Stimulated activated CD4-positive, alpha-beta T cell treated with anti-CD3 and anti-CD28 coated beads, Interleukin-4, amount 100 ng/mL, for 48 hours (primary cell): ENCODE measurements around the gene ZP1.
"Not testable (repeated sequence)": the region's sequence is repeated elsewhere in the genome, so short reads cannot be mapped to it uniquely, and the experiment has no call there.

Source experiments
- DNase-seq, 2 donors: peaks; one replicate each; pipeline ENCODE4 v3.0.0-alpha.2; 2020; ENCODE audit warnings: low read depth in 2 of 2

ZP1 gene

GRCh38 chr11:60866911-60867870 is at the start of gene ZP1:
ZP1 (plus strand) TSS chr11:60867542; CDS start chr11:60867562, 20 bp downstream.
- no peak for DNase-seq

- no peak for DNase-seq
Observed at GRCh38 chr11:60818057-60818456, 49.3 kb upstream of the ZP1 start.

- no peak for DNase-seq
Observed at GRCh38 chr11:60821827-60822599, 45.3 kb upstream of the ZP1 start.

- not testable (repeated sequence) for DNase-seq
Observed at GRCh38 chr11:60823745-60824306, 43.5 kb upstream of the ZP1 start.

GRCh38 chr11:60825118-60825517 is 42.2 kb upstream of the ZP1 start:
- no peak for DNase-seq

GRCh38 chr11:60825790-60826189 is 41.6 kb upstream of the ZP1 start:
- DNase-seq = no peak

GRCh38 chr11:60830478-60831142 is 36.7 kb upstream of the ZP1 start:
- DNase-seq = peak in 1 of 2 donors; percentile 14

- DNase-seq = peak; percentile 67 to 72
Observed at GRCh38 chr11:60831143-60831500, 36.2 kb upstream of the ZP1 start.

- DNase-seq = no peak
Observed at GRCh38 chr11:60831501-60832079, 35.8 kb upstream of the ZP1 start.

GRCh38 chr11:60834742-60835533 is 32.4 kb upstream of the ZP1 start:
- no peak for DNase-seq

GRCh38 chr11:60835534-60835846 is 31.9 kb upstream of the ZP1 start:
- DNase-seq = no peak

GRCh38 chr11:60836866-60837515 is 30.4 kb upstream of the ZP1 start:
- no peak for DNase-seq

- DNase-seq = no peak
Observed at GRCh38 chr11:60838132-60838531, 29.2 kb upstream of the ZP1 start.

GRCh38 chr11:60840470-60841430 is 26.6 kb upstream of the ZP1 start:
- DNase-seq = no peak

GRCh38 chr11:60841797-60842667 is 25.3 kb upstream of the ZP1 start, which contains the start of gene CCDC86:
CCDC86 (plus strand) TSS chr11:60842113; CDS start chr11:60842125, 12 bp downstream.
- DNase-seq = peak; percentile 97 to 99

GRCh38 chr11:60842668-60843600 is 24.4 kb upstream of the ZP1 start:
- DNase-seq = no peak
